HepG2 (cell line): ENCODE data around the gene ABHD12. TPM values are rescaled to one million over a fixed set of nuclear protein-coding genes. Genes with fewer than 3 reads are reported as not detected.

Experiments
- ATAC-seq: fragments of 200-7000 bp; cut with Tn5 transposase; 3 replicates; pipeline ENCODE4 v1.9.1; 2020; ENCODE audit warnings: mild to moderate bottlenecking, moderate library complexity
- BruUV-seq: library from RNA; stranded (reverse); fragments of 400-500 nt; replicated peaks from 2 replicates; lab custom pipeline; 2021; lab: Mats Ljungman, UMichigan
- CTCF ChIA-PET: fragments of 300-600 bp; formaldehyde crosslinking; extraction: SDS; loops from one replicate; lab custom pipeline; 2021; ENCODE audit warnings: low total read pairs, inconsistent platforms, low intra/inter-chr PET ratio; lab: Yijun Ruan, JAX
- POLR2A ChIA-PET: fragments of 350-600 bp; sonication (Branson Sonifier 250); formaldehyde crosslinking; loops from one replicate; lab custom pipeline; 2020; ENCODE audit warnings: antibody characterized with exemption, inconsistent platforms; lab: Yijun Ruan, JAX
- DNase-seq: peaks from one replicate; pipeline ENCODE4 v3.0.0-alpha.2; 2015; ENCODE audit warnings: low spot score
- FAIRE-seq: peaks from 3 replicates; lab custom pipeline; 2011; peaks lifted over from hg19 to GRCh38; lab: Jason Lieb, UNC
- H2AFZ ChIP-seq: one replicate; pipeline ENCODE4 v1.6.1; 2011; ENCODE audit warnings: low read length, inconsistent platforms
- H3K27ac ChIP-seq: fragments of 300-600 bp; 3 replicates; pipeline ENCODE4 v1.8.0; 2011; ENCODE audit warnings: mixed run types, mild to moderate bottlenecking, mixed read lengths, low read length, inconsistent platforms; ENCODE audit not compliant: insufficient read depth; ENCODE audit errors: extremely low read length
- H3K27me3 ChIP-seq, 2 experiments: fragments of 200-600 bp in 1 of 2; 2 replicates in 1 of 2; 3 replicates in 1 of 2; pipeline versions ENCODE4 v1.6.0 to v1.8.0; 2011; ENCODE audit warnings: low read length in 2 of 2, mild to moderate bottlenecking in 2 of 2, moderate library complexity in 2 of 2, inconsistent platforms in 1 of 2; ENCODE audit not compliant: insufficient read depth in 2 of 2, control insufficient read depth in 1 of 2
- H3K36me3 ChIP-seq, 2 experiments: fragments of 200-600 bp in 1 of 2; replicated peaks in 1 of 2; 2 replicates in 1 of 2; 3 replicates in 1 of 2; pipeline versions ENCODE4 v1.5.1 to v1.8.0; 2011; ENCODE audit warnings: low read length in 2 of 2, inconsistent platforms in 1 of 2; ENCODE audit not compliant: insufficient read depth in 2 of 2, control insufficient read depth in 1 of 2
- H3K4me1 ChIP-seq: 2 replicates; pipeline ENCODE4 v1.5.1; 2012; ENCODE audit warnings: low read length, inconsistent platforms; ENCODE audit not compliant: insufficient read depth
- H3K4me2 ChIP-seq: 2 replicates; pipeline ENCODE4 v1.6.0; 2011; ENCODE audit warnings: low read depth, low read length, inconsistent platforms
- H3K4me3 ChIP-seq, 3 experiments: fragments of 200-600 bp in 1 of 3; sonication (generic), shearing (Covaris generic) in 1 of 3; replicated peaks in 1 of 3; 2 replicates each; pipeline ENCODE4 v1.5.1; 2011 to 2016; ENCODE audit warnings: low read length in 3 of 3, inconsistent platforms in 2 of 3, low read depth in 2 of 3, mild to moderate bottlenecking in 2 of 3, control low read depth in 1 of 3, mixed read lengths in 1 of 3; ENCODE audit not compliant: insufficient read depth in 1 of 3
- H3K79me2 ChIP-seq: one replicate; pipeline ENCODE4 v1.6.1; 2011; ENCODE audit warnings: low read length, inconsistent platforms; ENCODE audit not compliant: insufficient read depth
- H3K9ac ChIP-seq: 2 replicates; pipeline ENCODE4 v1.6.0; 2011; ENCODE audit warnings: mild to moderate bottlenecking, low read depth, low read length, inconsistent platforms; ENCODE audit not compliant: insufficient read depth
- H3K9me3 ChIP-seq: 2 replicates; pipeline ENCODE4 v1.5.1; 2012; ENCODE audit warnings: mild to moderate bottlenecking, low read length
- H4K20me1 ChIP-seq: 2 replicates; pipeline ENCODE4 v1.6.0; 2011; ENCODE audit warnings: inconsistent platforms, mild to moderate bottlenecking, low read length, moderate library complexity; ENCODE audit not compliant: insufficient read depth
- CREB1 ChIP-seq, 2 experiments: fragments of 450-650 bp in 1 of 2; IDR thresholded peaks; 2 replicates each; pipeline ENCODE4 v1.6.1; 2016 to 2017; ENCODE audit warnings: control low read depth in 1 of 2, mild to moderate bottlenecking in 1 of 2, missing compliant biosample characterization in 1 of 2, missing genetic modification characterization in 1 of 2
- ETV5 ChIP-seq: IDR thresholded peaks from 2 replicates; pipeline ENCODE4 v1.6.1; 2018; ENCODE audit warnings: missing biosample characterization, missing genetic modification reagents, inconsistent platforms, borderline replicate concordance
- FOXK2 ChIP-seq: fragments of 450-650 bp; IDR thresholded peaks from 2 replicates; pipeline ENCODE4 v1.6.1; 2016
- HDAC6 ChIP-seq: fragments of 200-600 bp; sonication (generic); IDR thresholded peaks from 2 replicates; pipeline ENCODE4 v1.7.0; 2017; ENCODE audit warnings: mild to moderate bottlenecking, antibody characterized with exemption, low read length, low read depth
- KLF11 ChIP-seq: IDR thresholded peaks from 2 replicates; pipeline ENCODE4 v1.6.1; 2016; ENCODE audit warnings: missing compliant biosample characterization
- KMT2B ChIP-seq: IDR thresholded peaks from 2 replicates; pipeline ENCODE4 v1.6.1; 2016; ENCODE audit warnings: missing genetic modification reagents, missing compliant biosample characterization
- MAFG ChIP-seq: sonication (generic); formaldehyde crosslinking; IDR thresholded peaks from 2 replicates; pipeline ENCODE4 v1.5.1; 2020; ENCODE audit warnings: mild to moderate bottlenecking, missing genetic modification reagents
- MAFK ChIP-seq, 2 experiments: IDR thresholded peaks in 1 of 2; conservative IDR thresholded peaks in 1 of 2; 2 replicates each; pipeline ENCODE4 v1.6.1; 2011; ENCODE audit warnings: improper control_type of control experiment in 2 of 2, low read length in 2 of 2
- MYNN ChIP-seq: sonication (generic); formaldehyde crosslinking; IDR thresholded peaks from 2 replicates; pipeline ENCODE4 v1.4.0; 2020; ENCODE audit warnings: mild to moderate bottlenecking, low read depth, missing genetic modification reagents
- PAX8 ChIP-seq: sonication (generic); formaldehyde crosslinking; IDR thresholded peaks from 2 replicates; pipeline ENCODE4 v1.8.0; 2022; ENCODE audit warnings: mild to moderate bottlenecking, missing genetic modification reagents, borderline replicate concordance
- PLSCR1 ChIP-seq: sonication (generic); formaldehyde crosslinking; IDR thresholded peaks from 2 replicates; pipeline ENCODE4 v1.5.0; 2020; ENCODE audit warnings: missing genetic modification reagents, mild to moderate bottlenecking, borderline replicate concordance
- POLR2G ChIP-seq: fragments of 200-400 bp; formaldehyde crosslinking; IDR thresholded peaks from 2 replicates; pipeline ENCODE4 v1.6.1; 2018; ENCODE audit warnings: mild to moderate bottlenecking, low read depth, low read length, moderate library complexity
- ZFP82 ChIP-seq: sonication (generic); formaldehyde crosslinking; IDR thresholded peaks from 2 replicates; pipeline ENCODE4 v1.5.1; 2020; ENCODE audit warnings: mild to moderate bottlenecking, missing genetic modification reagents, borderline replicate concordance
- ZNF530 ChIP-seq: sonication (generic); formaldehyde crosslinking; IDR thresholded peaks from 2 replicates; pipeline ENCODE4 v1.5.0; 2020; ENCODE audit warnings: low read depth, mild to moderate bottlenecking, missing genetic modification reagents
- ZNF547 ChIP-seq: sonication (generic); formaldehyde crosslinking; IDR thresholded peaks from 2 replicates; pipeline ENCODE4 v1.5.1; 2020; ENCODE audit warnings: mild to moderate bottlenecking, missing genetic modification reagents
- ZNF678 ChIP-seq: sonication (generic); formaldehyde crosslinking; IDR thresholded peaks from 2 replicates; pipeline ENCODE4 v1.4.0; 2020; ENCODE audit warnings: mild to moderate bottlenecking, missing genetic modification reagents
- ZNF687 ChIP-seq: sonication (generic); formaldehyde crosslinking; IDR thresholded peaks from 2 replicates; pipeline ENCODE4 v1.5.1; 2020; ENCODE audit warnings: mild to moderate bottlenecking, missing genetic modification reagents, moderate library complexity
- WGBS: methylation state at CpG from one replicate; pipeline ENCODE4 v1.1.6; 2017; ENCODE audit warnings: low lambda C conversion rate; 5-methylcytosine and 5-hydroxymethylcytosine counted together
- in situ Hi-C: cut with HindIII; loops from 2 replicates; pipeline ENCODE4 v1.10.0; 2017; ENCODE audit warnings: low pct_unique_long_range_greater_than_20kb; ENCODE audit not compliant: extremely low pct_ligation_motif_present
- intact Hi-C: fragments of 100-400 bp; cut with micrococcal nuclease; formaldehyde crosslinking; loops from one replicate; pipeline ENCODE4 v1.10.0; 2022; ENCODE audit not compliant: unreplicated experiment
- polyA plus RNA-seq, 8 experiments: library from polyadenylated mRNA; depleted of rRNA in 3 of 8; stranded (reverse) in 7 of 8; unstranded in 1 of 8; fragments of >200 nt; fragmentation: Illumina TruSeq in 4 of 8; extraction: Trizol in 4 of 8; gene quantifications; 2 replicates each; pipeline versions ENCODE4 v1.2.1 to v1.2.3, GENCODE V29; 2011 to 2016; ENCODE audit warnings: low read depth in 4 of 8, missing spikeins in 1 of 8, mixed read lengths in 1 of 8; ENCODE audit not compliant: insufficient read depth in 1 of 8
- total RNA-seq, 5 experiments: library from RNA; depleted of rRNA; stranded (reverse); fragments of >200 nt; fragmentation: Illumina TruSeq; extraction: Trizol; gene quantifications; 2 replicates each; pipeline ENCODE4 v1.2.3, GENCODE V29; 2016; ENCODE audit warnings: low read depth in 1 of 5

Gene ABHD12
- total and polyA plus RNA-seq, 2 of the 13 experiments (the other 11 are each of a cell fraction or from before 2014, with no cell fraction given) = 23.5 to 72.1 TPM

DNA sequence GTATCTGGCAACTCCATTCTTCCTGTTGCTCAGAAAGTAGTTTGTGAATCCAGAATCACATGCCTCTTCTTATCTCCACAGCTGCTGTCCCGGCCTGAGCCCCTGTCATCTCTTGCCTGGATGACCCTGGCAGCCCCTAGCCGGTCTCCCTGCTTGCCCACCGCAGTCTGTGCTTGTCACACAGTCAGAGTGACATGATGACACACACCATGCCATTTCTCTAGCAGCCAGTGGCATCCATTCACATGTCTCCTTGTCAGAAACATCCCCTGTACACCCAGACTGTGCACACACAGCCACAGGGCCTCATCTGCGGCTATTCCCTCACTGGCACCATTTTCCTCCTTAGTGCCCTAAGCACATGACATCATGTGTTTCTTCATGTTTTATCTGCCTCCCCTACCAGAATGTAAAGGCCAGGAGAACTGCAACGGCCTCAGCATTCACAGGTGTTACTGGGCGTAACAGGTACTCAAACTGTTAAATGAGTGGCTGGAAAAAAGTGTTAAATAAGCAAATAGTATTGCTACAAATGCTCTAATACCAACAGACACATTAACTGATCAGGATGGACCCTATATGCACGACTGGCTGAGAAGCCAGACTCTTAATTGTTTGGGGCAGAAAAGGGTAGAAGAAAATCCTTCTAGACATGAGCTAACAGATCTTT lies 9.6 kb downstream of the ABHD12 start:
- POLR2A ChIA-PET = interaction anchor here (0.9 to 1.6 kb wide), 2 partner anchors 10 kb away, joined by 4 to 5 read pairs; partner anchors contain the start of gene ABHD12
- CTCF ChIA-PET = no interaction called here
- no TSS peak for BruUV-seq

More for the DNA sequence above, 9.6 kb downstream of the ABHD12 start:
- no peak overlapping the region for H3K4me3 ChIP-seq
- intact Hi-C loops = no loop called here
- no peaks in the 10 kb centered on the region; a peak in 1 of 5 replicates for H3K27me3 ChIP-seq
- peaks cover 0 to 4% of the 10 kb centered on the region in 2 experiments; a peak in 4 of 5 replicates for H3K36me3 ChIP-seq
- TF ChIP-seq ZNF547 (CRISPR knock-in tag) (peak; percentile 23; the same call in 1 of the 2 replicates), PLSCR1 (CRISPR knock-in tag) (no peak), HDAC6 (no peak), ETV5 (CRISPR knock-in tag) (no peak), KLF11 (CRISPR knock-in tag) (no peak), CREB1 (IDR thresholded peaks at IDR 0.05) (peak; percentile 43; the same call in 1 of the 2 replicates), CREB1 (CRISPR knock-in tag; IDR thresholded peaks at IDR 0.05) (no peak), MAFG (CRISPR knock-in tag) (no peak), PAX8 (no peak), FOXK2 (no peak), MYNN (no peak), MAFK (conservative IDR thresholded peaks at IDR 0.05 in 1 of 2, IDR thresholded peaks at IDR 0.05 in 1 of 2; ENCODE audit: low read length in 2 of 2) (peak in 1 of 2 experiments; percentile 24; a peak in 1 of 4 replicates), ZNF678 (CRISPR knock-in tag) (0 out of 2 replicates have a peak, but pooled peaks have one; percentile 42), POLR2G (no peak), ZNF687 (CRISPR knock-in tag) (0 out of 2 replicates have a peak, but pooled peaks have one; percentile 29), ZNF530 (CRISPR knock-in tag) (no peak), ZFP82 (CRISPR knock-in tag) (no peak), KMT2B (CRISPR knock-in tag) (no peak)
- DNase-seq (no peak), FAIRE-seq (no peak), ATAC-seq (no peak)
- peaks cover 53% of the 10 kb centered on the region for H3K79me2 ChIP-seq
- WGBS = 96% methylated on average over 7 of the region's 7 CpGs
- no peak overlapping the region for H3K9ac ChIP-seq
- H3K27ac ChIP-seq = no peak overlapping the region
- peaks cover 65% of the 10 kb centered on the region for H4K20me1 ChIP-seq
- in situ Hi-C loops = no loop called here
- H3K4me1 ChIP-seq = peaks cover 75% of the 10 kb centered on the region
- no peak overlapping the region for H3K4me2 ChIP-seq
- H2AFZ ChIP-seq = no peak overlapping the region
- H3K9me3 ChIP-seq = no peaks in the 10 kb centered on the region
